Measurements from ENCODE around the gene NR1H2. TPM values are rescaled to one million over a fixed set of nuclear protein-coding genes. Genes with fewer than 3 reads are reported as not detected.
"Not testable (repeated sequence)": the region's sequence is repeated elsewhere in the genome, so short reads cannot be mapped to it uniquely, and the experiment has no call there.

Gene NR1H2
- total and polyA plus RNA-seq, 10 of the 15 experiments (the other 5 are each of a cell fraction or from before 2014, with no cell fraction given): 0.05 to 54.2 (median 35.1) TPM

- DNase-seq (ENCODE audit: low read depth, low spot score); H3K9me3 ChIP-seq (replicated peaks; ENCODE audit: control insufficient read depth, insufficient read depth, low read length); intact Hi-C loops (cut with micrococcal nuclease; ENCODE audit: unreplicated experiment); H3K27ac ChIP-seq (ENCODE audit: control insufficient read depth, insufficient read depth); RAD21 ChIA-PET (ENCODE audit: unreplicated experiment); BruUV-seq (replicated peaks); SMC1A ChIA-PET (ENCODE audit: uncharacterized antibody, unreplicated experiment); H3K4me3 ChIP-seq; H3K4me2 ChIP-seq (ENCODE audit: control insufficient read depth, insufficient read depth); ATAC-seq; H3K4me1 ChIP-seq (ENCODE audit: control insufficient read depth, insufficient read depth, low read length); in situ Hi-C loops (cut with MboI); CTCF ChIA-PET; H3K79me2 ChIP-seq (ENCODE audit: control insufficient read depth, insufficient read depth, low read length); H4K20me1 ChIP-seq (ENCODE audit: control insufficient read depth, insufficient read depth); H3K9ac ChIP-seq (ENCODE audit: control insufficient read depth, insufficient read depth, low read length); FAIRE-seq; H2AFZ ChIP-seq (ENCODE audit: control insufficient read depth, low read depth, low read length); H3K27me3 ChIP-seq (replicated peaks in 1 of 2; ENCODE audit: control insufficient read depth in 2 of 2, insufficient read depth in 2 of 2, low read length in 1 of 2): not testable (repeated sequence)
- 98% methylated on average over 22 of the region's 23 CpGs for WGBS (ENCODE audit: insufficient coverage, insufficient replicate concordance, low lambda C conversion rate, missing lambda C conversion rate)
- peaks cover 10 to 11% of the 10 kb centered on the region in 2 experiments; a peak in 3 of 4 replicates for H3K36me3 ChIP-seq (ENCODE audit: control insufficient read depth in 2 of 2, insufficient read depth in 2 of 2, low read length in 1 of 2)
- POLR2A ChIA-PET: interaction anchor here (0.6 kb wide), 1 partner anchor 43 kb away, joined by 5 read pairs; no protein-coding TSS in a partner anchor
Observed at GRCh38 chr19:50390952-50391351, 14.7 kb downstream of the NR1H2 start.

- H3K27me3 ChIP-seq (replicated peaks in 1 of 2; ENCODE audit: control insufficient read depth in 2 of 2, insufficient read depth in 2 of 2, low read length in 1 of 2): no peaks in the 10 kb centered on the region
- no peak overlapping the region for H3K9ac ChIP-seq (ENCODE audit: control insufficient read depth, insufficient read depth, low read length)
- H3K4me1 ChIP-seq (ENCODE audit: control insufficient read depth, insufficient read depth, low read length): no peaks in the 10 kb centered on the region
- RAD21 ChIA-PET (ENCODE audit: unreplicated experiment): no interaction called here
- DNase-seq (ENCODE audit: low read depth, low spot score) (no peak), FAIRE-seq (no peak), ATAC-seq (no peak)
- in situ Hi-C loops (cut with MboI): no loop called here
- H3K4me3 ChIP-seq: no peak overlapping the region
- TF ChIP-seq CBX5 (IDR thresholded peaks at IDR 0.05; ENCODE audit: low read depth) (no peak), NBN (IDR thresholded peaks at IDR 0.05) (no peak)
- no peak overlapping the region for H3K27ac ChIP-seq (ENCODE audit: control insufficient read depth, insufficient read depth)
- POLR2A ChIA-PET: interaction anchor here (0.6 kb wide), 1 partner anchor 340 kb away, joined by 3 read pairs; no protein-coding TSS in a partner anchor
- no peak overlapping the region for H2AFZ ChIP-seq (ENCODE audit: control insufficient read depth, low read depth, low read length)
- intact Hi-C loops (cut with micrococcal nuclease; ENCODE audit: unreplicated experiment): no loop called here
- peaks cover 2 to 4% of the 10 kb centered on the region in 2 experiments; a peak in 3 of 4 replicates for H3K36me3 ChIP-seq (ENCODE audit: control insufficient read depth in 2 of 2, insufficient read depth in 2 of 2, low read length in 1 of 2)
- WGBS (ENCODE audit: insufficient coverage, insufficient replicate concordance, low lambda C conversion rate, missing lambda C conversion rate): 38% methylated on average over 5 of the region's 5 CpGs
- H3K79me2 ChIP-seq (ENCODE audit: control insufficient read depth, insufficient read depth, low read length): peaks cover 2% of the 10 kb centered on the region
- no peaks in the 10 kb centered on the region for H3K9me3 ChIP-seq (replicated peaks; ENCODE audit: control insufficient read depth, insufficient read depth, low read length)
- H3K4me2 ChIP-seq (ENCODE audit: control insufficient read depth, insufficient read depth): no peak overlapping the region
- CTCF ChIA-PET: no interaction called here
- SMC1A ChIA-PET (ENCODE audit: uncharacterized antibody, unreplicated experiment): no interaction called here
- no TSS peak for BruUV-seq (replicated peaks)
- H4K20me1 ChIP-seq (ENCODE audit: control insufficient read depth, insufficient read depth): no peaks in the 10 kb centered on the region
Observed at GRCh38 chr19:50392759-50393158, 16.5 kb downstream of the NR1H2 start.

All from GM12878 (cell line).